ELR (cell line): Measurements from ENCODE around the gene RBM15.
A peak's percentile ranks its signal among the peaks of the same experiment; 100 is the strongest.

Experiments used
- DNase-seq: peaks from one replicate; pipeline ENCODE4 v3.0.0-alpha.2; 2015; ENCODE audit warnings: low read depth

Gene RBM15, protein sequence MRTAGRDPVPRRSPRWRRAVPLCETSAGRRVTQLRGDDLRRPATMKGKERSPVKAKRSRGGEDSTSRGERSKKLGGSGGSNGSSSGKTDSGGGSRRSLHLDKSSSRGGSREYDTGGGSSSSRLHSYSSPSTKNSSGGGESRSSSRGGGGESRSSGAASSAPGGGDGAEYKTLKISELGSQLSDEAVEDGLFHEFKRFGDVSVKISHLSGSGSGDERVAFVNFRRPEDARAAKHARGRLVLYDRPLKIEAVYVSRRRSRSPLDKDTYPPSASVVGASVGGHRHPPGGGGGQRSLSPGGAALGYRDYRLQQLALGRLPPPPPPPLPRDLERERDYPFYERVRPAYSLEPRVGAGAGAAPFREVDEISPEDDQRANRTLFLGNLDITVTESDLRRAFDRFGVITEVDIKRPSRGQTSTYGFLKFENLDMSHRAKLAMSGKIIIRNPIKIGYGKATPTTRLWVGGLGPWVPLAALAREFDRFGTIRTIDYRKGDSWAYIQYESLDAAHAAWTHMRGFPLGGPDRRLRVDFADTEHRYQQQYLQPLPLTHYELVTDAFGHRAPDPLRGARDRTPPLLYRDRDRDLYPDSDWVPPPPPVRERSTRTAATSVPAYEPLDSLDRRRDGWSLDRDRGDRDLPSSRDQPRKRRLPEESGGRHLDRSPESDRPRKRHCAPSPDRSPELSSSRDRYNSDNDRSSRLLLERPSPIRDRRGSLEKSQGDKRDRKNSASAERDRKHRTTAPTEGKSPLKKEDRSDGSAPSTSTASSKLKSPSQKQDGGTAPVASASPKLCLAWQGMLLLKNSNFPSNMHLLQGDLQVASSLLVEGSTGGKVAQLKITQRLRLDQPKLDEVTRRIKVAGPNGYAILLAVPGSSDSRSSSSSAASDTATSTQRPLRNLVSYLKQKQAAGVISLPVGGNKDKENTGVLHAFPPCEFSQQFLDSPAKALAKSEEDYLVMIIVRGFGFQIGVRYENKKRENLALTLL

DNA sequence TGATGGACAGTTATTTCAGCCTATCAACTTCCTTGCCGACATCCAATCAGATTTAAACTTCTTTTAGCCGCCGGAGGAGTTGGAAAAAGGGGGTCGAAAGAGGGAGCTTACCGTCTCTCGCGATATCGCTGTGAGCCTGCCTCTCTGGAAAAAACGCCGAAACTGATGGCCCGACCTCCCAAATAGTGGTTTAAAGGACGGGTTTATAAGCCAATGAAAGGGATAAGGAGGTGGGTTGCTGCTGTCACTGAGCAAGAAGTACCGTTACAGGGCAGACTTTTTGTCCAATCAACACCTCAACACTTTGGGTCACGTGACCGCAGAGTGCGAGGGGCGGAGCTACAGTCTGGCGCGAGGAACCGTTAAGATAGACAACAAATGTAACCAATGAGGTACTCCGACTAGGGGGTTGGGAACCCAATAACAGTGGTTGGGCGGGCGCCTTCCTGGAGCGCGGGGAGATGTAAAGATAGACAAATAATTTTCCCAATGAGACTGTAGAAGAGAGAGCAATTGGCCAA, at the start of gene RBM15:
RBM15 (plus strand) TSS at position 492 of the 521 bp plus-strand sequence; CDS start at position 521, 29 bp downstream.
- peak; percentile 100 for DNase-seq

DNA sequence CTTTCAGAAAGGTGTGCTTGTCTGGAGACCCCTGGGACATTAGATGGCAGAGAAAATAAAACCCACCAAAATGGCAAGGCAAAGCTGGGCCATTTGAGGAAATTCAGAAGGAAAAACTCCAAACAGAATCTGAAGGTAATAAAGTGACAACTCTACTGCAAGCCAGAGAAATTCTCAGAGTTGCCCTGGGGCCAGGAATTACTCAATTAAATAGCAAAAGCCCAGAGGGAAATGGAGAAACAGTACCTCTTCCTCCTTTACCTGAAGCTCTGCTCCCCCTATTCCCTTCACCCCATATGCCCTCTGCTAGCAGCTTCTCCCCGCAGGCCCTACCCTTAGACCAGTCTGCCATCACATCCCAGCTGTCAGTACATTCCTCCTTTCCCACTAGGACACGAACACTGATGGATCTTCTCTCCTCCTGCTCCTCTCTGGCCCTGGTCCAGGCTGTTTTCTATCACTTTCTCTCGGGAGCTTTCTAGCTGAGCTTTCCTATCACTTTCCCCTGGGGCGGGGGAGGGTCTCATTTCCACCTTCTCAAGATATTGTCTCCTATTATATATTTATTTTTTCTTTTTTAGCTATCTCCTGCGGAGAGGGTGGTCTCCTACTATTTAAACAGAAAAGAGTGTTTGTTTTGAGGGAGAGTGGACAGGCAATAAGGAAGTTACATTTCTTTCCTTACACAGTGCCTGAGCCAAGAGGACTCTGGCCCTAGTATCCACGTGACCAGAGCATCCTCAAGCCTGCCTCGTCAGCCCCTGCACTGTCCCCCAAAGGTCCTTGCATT, 47.7 kb upstream of the RBM15 start:
- peak; percentile 22 for DNase-seq

DNA sequence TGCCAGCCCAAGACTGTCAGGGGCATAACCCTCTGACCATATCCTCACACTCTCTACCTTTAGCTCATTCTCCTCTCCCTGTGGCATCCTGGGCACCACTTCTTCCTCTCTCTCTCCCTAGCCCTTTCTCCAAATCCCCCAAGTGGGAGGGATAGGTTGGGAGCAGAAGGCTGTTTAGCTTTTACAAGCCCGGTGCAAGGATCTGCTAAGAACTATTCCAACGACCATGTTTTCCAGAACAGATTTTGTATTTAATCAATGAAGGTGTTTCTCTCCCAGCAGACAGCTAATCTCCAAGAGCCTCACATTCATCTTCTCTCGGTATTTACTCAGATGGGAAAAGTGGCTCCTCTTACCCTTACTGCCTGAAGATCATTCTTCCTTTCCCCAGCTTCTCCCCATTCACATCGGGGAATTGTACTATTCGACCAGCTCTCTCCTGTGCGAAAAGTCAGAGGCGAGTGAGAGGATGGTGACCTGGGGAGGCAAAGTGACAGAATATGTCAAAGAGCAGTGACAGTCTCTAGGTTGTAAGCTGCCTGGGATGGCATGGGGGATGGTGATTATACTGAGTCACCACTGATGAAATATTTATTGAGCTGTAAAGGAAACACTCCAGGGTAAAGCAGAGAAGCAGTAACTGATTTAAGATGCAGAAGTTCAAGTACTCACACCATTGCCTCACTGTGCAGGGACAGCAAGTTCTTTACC, 47.0 kb upstream of the RBM15 start:
- peak; percentile 56 for DNase-seq

DNA sequence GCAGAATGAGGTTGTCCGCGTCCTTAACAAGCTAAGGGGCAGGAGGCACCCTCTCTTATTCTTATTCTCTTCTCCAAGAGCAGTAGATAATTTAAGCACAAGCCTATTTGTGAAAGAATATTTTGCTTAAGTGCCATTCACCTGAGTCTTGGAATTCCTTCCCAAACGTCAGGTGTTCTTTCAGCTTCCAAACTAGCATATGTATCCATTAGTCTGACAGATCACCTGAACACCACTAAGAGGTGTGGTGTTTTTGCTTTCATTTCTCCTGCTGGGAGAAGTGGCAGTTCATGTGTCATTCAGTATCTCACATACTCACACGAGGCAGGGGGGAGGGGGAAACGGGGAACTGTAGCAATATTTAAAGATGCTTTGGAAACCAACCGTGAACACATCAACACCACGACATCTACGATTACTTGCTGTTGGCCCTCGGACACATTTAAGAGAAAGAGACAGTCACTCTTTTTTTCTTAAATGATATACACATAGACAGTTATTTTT, 45.5 kb upstream of the RBM15 start:
- no peak for DNase-seq

DNA sequence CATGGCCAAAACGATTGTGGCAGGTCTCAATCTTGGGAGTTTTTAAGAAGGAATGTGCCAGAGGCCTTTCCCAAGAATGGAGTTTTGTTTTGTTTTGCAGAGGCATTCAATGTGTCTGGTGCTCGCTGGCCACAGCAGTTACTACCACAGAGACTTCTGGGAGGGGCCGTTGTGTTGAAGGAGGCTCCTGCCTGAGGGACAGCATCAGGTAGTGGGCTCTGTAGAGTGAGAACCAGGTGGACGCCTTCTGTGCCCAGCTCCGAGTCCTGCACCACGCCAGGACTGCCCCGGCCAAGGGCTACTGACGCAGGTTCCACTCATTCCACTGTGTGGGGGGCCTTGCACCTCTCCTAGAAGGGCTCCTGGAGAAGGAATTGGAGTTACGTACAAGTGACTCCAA, 44.9 kb upstream of the RBM15 start:
- DNase-seq: no peak

DNA sequence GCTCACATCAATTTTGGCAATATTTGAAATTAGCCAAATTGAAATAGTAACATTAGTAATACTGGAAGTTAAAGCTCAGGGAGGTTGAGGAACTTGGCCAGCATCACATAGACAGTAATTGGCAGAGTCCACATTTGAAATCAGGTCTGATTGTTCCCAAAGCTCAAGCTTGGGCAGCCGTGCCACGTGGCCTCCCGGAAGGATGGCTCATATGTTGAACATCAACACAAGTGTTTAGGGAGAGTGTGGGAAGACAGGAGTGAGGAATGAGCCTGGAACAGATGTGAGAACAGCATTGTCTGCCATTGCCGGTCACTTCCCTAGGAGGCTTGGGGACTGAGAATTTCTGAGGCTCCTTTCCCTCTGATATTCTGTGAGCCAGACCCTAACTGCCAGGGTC, 40.2 kb upstream of the RBM15 start:
- DNase-seq: peak; percentile 53

DNA sequence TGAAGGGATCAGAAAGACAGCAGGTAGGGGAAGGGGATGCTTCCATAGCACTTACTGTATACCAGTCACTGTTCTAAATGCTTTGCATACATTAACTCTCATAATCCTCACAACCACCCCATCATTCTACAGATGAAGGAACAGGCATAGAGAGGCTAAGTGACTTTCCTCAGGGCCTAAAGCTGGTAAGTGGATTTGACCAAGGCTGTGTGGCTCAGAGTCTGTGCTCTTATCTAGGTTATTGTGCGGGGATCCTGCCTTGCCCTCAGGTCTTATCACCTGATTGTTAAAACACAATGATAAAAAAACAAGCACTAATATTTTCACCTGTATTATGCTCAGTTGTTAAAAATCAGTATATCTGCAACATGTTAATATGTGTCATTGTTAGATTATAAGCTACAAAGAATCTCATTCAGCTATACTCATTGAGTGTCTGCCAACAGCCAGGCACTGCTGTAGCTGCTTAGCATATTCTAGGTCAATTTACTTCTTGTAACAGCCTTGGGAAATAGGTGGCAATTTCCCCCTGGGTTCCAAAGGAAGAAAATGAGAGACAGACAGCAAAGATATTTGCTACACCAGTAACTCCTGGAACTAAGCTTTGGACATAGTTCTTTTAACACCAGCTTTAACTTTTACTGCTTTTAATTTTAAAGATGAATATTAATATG, 38.6 kb upstream of the RBM15 start:
- DNase-seq: no peak

DNA sequence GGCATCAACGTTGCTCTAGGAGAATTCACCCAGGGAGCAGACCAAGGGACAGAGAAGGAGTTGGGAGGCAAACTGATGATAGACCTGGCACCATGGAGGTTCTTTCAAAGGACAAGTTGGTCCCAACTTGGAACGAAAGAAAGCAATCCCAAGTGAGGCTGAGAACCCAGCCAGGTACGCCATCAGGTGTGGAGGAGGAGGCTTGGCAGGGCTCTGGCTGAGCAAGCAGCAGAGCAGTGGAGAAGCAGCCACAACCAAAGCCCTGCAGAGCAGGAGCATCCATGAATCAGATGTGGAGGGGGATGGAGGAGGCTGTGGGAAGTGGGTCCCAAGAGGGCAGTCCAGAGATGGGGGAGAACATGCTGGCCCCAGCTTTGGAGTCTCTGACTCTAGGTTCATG, 36.3 kb upstream of the RBM15 start:
- DNase-seq: no peak

DNA sequence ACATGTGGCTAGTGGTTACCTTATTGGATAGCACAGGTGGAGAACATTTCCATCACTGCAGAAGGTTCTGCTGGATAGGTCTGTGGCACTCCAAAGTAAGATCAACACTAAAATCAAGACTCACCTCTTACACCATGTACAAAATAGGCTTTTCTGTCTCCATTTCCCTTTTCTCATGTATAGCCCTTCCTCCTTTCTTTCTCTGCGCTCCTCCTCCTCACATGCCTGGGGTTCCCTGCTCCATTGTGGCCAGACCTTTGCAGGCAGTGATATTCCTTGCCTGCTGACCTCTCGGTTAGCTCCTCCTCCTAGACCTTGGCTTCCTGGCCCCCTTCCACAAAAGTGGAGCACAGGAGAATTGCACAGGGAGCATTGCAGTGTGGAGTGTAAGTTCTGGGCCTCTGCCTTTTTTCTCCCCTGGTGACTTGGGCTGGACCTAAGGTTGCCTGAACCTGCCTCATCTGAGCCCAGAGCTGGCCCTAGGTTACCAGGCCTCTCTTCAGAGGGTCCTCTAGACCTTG, 33.2 kb upstream of the RBM15 start:
- DNase-seq: no peak

DNA sequence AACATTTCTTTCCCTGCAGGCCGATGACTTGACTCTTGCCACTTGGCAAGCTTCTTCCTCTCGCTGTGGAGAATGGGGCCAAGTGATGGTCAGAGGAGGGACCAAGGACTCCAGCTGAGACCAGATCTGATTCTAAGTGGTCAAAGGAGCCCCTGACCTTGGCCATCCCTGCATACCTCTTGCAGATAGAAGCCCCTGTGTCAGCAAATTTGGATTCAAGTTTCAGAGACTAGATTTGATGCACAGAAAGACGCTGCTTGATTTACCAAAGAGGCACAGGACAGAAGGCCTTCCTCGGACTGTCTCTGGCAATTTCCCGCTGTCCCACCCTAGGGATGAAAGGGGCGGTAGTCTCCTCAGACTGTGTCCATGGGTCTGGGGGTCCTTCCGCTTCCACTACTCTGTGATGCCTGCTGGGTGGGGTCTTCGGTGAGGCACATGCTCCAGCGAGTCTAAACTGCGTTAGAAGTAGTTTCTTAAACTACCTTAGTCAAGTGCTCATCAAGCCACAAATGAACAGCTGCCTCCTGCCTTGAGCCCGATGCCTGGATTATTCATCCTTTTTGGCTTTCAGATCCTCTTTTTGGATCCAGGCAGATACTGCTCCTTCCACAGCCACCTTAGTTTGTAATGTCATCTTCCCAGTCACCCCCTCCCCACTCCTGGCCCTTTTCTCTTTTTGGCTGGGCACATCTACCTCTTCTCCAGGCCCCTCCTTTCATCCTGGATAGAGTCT, 31.8 kb upstream of the RBM15 start:
- DNase-seq: no peak

DNA sequence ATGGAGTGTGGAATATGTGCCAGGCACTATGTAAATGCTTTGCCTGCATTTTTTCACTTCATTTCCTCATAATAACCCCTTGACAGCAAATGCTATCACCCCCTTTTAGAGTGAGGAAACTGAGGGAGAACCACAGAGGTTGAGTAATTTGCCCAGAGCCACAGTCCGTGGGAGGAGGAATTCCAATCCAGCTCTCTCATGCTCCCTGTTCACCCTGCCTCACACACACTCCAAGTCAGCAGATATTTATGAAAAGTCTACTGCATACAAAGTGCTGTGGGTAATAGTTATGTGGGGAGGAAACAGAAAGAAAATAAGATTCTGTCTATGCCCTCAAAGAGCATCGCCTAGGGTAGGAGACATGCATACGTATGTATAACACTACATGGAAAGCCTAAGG, 30.9 kb upstream of the RBM15 start:
- DNase-seq: peak; percentile 75

DNA sequence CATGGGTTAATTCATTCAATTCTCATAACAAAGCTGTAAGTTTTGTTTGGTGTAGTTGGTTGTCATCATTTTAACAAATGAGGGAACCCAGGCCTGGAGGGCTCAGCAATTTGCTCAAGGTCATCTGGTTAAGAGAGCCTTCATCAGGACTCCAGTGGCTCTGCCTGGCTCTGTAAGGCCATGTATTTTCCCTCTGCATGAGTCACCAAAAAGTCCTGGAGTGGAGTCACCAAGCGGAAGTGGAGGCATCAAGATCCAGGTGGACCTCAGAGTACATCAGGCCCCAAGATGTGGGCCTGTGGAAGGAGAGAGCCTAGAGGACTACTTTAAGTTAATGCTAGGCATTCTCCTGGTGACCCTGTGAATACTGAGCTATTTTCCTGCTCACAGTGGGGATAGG, 30.0 kb upstream of the RBM15 start:
- peak; percentile 72 for DNase-seq

DNA sequence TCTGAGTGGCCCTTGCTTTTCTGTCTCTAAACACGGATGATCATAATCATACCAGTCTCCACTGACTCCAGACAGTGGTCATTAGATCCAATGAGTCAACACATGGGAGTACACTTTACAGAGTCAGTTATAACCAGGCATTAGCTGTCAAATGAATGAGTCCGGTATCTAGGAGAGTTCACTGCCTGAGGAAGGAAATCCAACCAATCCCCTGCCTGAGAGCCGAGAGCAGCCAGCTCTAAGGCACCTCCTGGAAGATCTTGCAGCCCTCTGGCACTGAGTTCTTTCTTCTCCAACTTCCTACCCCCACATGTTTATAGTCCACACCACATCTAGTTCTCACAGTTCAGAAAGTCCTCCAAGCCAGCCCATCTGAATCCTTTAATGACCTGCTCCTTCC, 29.4 kb upstream of the RBM15 start:
- DNase-seq: peak; percentile 90

DNA sequence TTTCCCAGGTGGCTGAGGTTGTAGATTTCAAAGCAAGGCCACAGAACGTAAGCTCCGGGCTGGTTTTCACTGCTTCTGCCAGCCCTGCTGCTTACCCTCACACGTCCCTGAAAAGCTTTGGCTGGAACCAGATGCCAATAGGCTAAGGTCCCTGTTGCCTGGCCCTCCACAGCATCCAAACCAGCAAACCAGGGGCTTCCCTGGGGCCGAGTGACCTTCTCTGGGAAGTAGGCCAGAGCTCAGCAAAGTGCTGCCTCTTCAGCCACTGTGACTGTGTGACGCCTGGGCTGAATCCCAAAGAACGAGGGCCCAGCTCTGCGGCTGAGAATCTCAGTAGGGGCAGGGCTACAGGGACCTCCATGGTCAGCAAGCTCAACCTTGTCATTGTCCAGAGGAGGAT, 28.9 kb upstream of the RBM15 start:
- no peak for DNase-seq

DNA sequence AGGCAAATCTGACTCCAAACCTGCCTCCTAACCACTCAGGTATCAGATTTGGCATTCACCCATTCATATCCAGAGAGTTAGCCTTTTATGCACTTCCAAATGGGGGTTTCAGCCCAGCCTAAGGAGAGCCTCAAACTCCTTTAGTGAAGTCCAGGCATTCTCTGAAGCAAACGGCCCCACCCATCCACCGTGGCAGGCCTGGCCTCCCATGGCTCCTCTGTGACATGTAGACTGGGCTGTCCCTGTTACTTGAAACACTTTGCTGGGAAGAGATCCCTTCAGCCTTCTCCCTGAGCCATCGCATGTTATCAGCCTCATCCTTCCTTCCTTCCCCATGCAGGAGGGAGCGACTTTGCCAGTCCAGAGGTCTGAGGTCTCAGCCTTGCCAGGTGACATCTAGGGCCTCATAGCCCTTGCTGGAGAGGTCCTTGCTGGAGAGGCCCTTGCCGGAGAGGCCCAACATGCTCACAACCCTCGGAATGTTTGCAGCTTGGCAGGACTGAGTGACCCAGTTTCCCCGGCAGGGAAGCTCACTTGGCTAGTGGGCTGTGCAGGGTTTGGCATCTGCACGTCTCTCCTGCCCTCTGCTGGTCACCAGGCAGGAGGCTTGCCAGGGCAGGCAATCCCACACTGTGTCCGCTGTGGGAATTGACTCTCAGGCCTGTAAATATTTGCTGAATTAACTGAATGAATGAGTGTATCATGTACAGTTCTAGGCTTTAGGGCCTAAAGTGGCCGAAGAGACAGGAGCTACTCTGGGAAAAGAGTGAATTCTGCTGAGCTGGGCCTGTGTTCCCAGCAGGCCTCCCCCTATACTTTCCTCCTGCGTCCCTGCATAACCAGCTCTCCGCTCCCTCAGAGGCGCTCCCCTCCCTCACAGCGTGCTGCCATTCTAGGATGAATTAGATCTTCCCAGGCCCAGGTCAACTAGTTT, 26.7 kb upstream of the RBM15 start:
- DNase-seq: peak; percentile 81

DNA sequence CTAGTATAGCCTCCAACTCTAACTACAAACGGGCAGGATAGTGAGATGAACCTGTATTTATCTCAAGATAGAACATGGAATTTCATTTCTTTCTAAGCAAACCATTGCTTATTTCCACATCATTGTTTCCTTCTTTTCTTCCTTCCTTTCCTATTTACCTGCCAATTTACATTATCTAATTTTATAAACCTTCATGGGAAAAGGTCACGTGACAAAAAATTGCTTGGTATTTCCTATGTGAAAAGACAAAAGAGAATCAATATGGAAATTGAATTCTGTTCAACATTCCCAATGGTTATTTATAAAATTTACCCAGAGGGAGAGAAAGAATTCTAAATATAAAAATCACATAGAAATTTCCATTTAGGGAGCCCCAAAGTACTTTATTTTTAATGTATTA, 22.4 kb upstream of the RBM15 start:
- DNase-seq: no peak

DNA sequence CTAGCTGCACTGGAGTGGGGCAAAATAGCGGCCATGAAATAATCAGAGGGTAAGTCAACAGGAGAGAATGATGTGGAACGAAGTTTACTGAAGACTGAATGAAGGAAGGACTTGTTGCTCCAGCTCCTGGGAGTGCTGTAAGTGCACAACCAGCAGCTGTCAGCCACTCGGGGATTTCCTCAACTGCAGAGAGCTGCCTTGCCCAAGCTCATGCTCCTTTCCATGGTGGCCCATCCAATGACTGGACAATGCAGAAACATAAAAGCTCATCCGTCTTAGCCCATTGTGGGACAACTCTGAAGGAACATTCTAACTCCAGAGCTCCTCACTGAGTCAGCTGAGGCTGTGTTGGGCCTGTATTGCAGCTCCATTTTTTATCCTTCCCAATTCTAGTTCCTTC, 21.1 kb upstream of the RBM15 start:
- DNase-seq: no peak
